Retinal pigment epithelial cell (primary cell): ENCODE results near the gene SYNE3.
A peak's percentile ranks its signal among the peaks of the same experiment; 100 is the strongest.

Experiments
- DNase-seq: peaks from one replicate; pipeline ENCODE4 v3.0.0-alpha.2; 2010; ENCODE audit warnings: low read depth
- H3K4me3 ChIP-seq: 2 replicates; pipeline ENCODE4 v1.5.1; 2011; ENCODE audit warnings: mild to moderate bottlenecking, low read length, control low read depth, moderate library complexity
- TF ChIP-seq, protein P1 (sequence below): conservative IDR thresholded peaks from 2 replicates; pipeline ENCODE4 v1.5.1; 2011; ENCODE audit warnings: low read depth, low read length, control low read depth, inconsistent platforms

SYNE3 gene

GRCh38 chr14:95516554-95517181 lies at the start of gene SYNE3:
Gene SYNE3, minus strand, starts transcription at chr14:95516650. Its CDS starts 40,829 bp downstream, at chr14:95475821.
- no peak for DNase-seq
- H3K4me3 ChIP-seq, result peak within 1 kb of the TSS; percentile 49
- TF ChIP-seq, protein P1, sequence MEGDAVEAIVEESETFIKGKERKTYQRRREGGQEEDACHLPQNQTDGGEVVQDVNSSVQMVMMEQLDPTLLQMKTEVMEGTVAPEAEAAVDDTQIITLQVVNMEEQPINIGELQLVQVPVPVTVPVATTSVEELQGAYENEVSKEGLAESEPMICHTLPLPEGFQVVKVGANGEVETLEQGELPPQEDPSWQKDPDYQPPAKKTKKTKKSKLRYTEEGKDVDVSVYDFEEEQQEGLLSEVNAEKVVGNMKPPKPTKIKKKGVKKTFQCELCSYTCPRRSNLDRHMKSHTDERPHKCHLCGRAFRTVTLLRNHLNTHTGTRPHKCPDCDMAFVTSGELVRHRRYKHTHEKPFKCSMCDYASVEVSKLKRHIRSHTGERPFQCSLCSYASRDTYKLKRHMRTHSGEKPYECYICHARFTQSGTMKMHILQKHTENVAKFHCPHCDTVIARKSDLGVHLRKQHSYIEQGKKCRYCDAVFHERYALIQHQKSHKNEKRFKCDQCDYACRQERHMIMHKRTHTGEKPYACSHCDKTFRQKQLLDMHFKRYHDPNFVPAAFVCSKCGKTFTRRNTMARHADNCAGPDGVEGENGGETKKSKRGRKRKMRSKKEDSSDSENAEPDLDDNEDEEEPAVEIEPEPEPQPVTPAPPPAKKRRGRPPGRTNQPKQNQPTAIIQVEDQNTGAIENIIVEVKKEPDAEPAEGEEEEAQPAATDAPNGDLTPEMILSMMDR, result no peak

- H3K4me3 ChIP-seq, result no peak overlapping the region
- DNase-seq, result no peak
- TF ChIP-seq, protein P1, result no peak
These were observed 47.6 kb upstream of the SYNE3 start for GRCh38 chr14:95564060-95564459.

GRCh38 chr14:95562892-95563685 lies 46.6 kb upstream of the SYNE3 start:
- TF ChIP-seq, protein P1, result no peak
- no peak for DNase-seq
- no peak overlapping the region for H3K4me3 ChIP-seq

DNA sequence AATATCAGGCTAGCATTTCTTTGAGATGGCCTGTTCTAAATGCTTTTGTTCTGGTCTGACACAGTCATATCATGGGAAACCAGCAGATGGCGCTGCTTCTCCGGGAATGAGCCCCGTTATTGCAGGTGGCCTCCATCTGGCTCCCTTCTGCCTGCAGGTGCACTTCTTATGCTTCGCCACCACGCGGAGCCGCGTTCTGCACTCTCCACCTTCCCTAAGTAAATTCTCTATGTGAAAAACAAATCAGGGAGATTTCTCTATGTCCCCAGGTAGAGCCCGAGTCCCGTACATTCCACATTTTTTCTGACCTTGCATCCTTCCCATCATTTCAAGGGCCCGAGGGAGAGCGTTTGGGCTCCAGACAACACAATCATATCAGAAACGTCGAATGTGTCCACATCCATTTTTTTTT lies 44.6 kb upstream of the SYNE3 start:
- no peak overlapping the region for H3K4me3 ChIP-seq
- DNase-seq, result peak; percentile 62
- TF ChIP-seq, protein P1, result peak; percentile 99

GRCh38 chr14:95559203-95559602 lies 42.8 kb upstream of the SYNE3 start:
- TF ChIP-seq, protein P1, result no peak
- peak; percentile 89 for DNase-seq

GRCh38 chr14:95557832-95558231 lies 41.4 kb upstream of the SYNE3 start:
- DNase-seq, result no peak
- H3K4me3 ChIP-seq, result no peak overlapping the region
- TF ChIP-seq, protein P1, result no peak

More at GRCh38 chr14:95559203-95559602, 42.8 kb upstream of the SYNE3 start:
- no peak overlapping the region for H3K4me3 ChIP-seq
